ENCODE results near the gene CAT. TPM values are rescaled to one million over a fixed set of nuclear protein-coding genes. Genes with fewer than 3 reads are reported as not detected.

The CAT gene
- total RNA-seq, 1 donor from 2014 or later: 108 TPM

GRCh38 chr11:34492806-34493414, 54.2 kb downstream of the CAT start:
- no peaks in the 10 kb centered on the region for H3K9me3 ChIP-seq
- H3K4me3 ChIP-seq: no peak overlapping the region
- intact Hi-C loops (cut with DNase I): no loop called here
- DNase-seq (ENCODE audit: extremely low spot score in 2 of 2): no peak
- H3K27me3 ChIP-seq: no peaks in the 10 kb centered on the region
- H3K36me3 ChIP-seq: no peaks in the 10 kb centered on the region
- no peaks in the 10 kb centered on the region for H3K4me1 ChIP-seq
- TF ChIP-seq POLR2A (IDR thresholded peaks at IDR 0.05) (no peak), CTCF (IDR thresholded peaks at IDR 0.05) (peak; percentile 41 to 66 (median 57))
- no peak overlapping the region for H3K27ac ChIP-seq

- intact Hi-C loops (cut with DNase I): no loop called here
- Histone ChIP-seq H3K27me3 (no peaks in the 10 kb centered on the region), H3K36me3 (no peaks in the 10 kb centered on the region), H3K9me3 (no peaks in the 10 kb centered on the region), H3K4me1 (no peaks in the 10 kb centered on the region), H3K4me3 (no peak overlapping the region), H3K27ac (no peak overlapping the region)
- DNase-seq (ENCODE audit: extremely low spot score in 2 of 2): no peak
- TF ChIP-seq POLR2AphosphoS5 (IDR thresholded peaks at IDR 0.05; ENCODE audit: insufficient read depth in 1 of 2, low read depth in 1 of 2) (no peak), CTCF (IDR thresholded peaks at IDR 0.05) (no peak), POLR2A (IDR thresholded peaks at IDR 0.05) (no peak)
Observed at GRCh38 chr11:34493468-34493867, 54.7 kb downstream of the CAT start.

- Histone ChIP-seq H3K9me3 (no peaks in the 10 kb centered on the region), H3K27me3 (no peaks in the 10 kb centered on the region), H3K36me3 (no peaks in the 10 kb centered on the region), H3K4me3 (no peak overlapping the region), H3K4me1 (no peaks in the 10 kb centered on the region), H3K27ac (no peak overlapping the region)
- TF ChIP-seq POLR2A (IDR thresholded peaks at IDR 0.05) (no peak), POLR2AphosphoS5 (IDR thresholded peaks at IDR 0.05; ENCODE audit: insufficient read depth in 1 of 2, low read depth in 1 of 2) (no peak), CTCF (IDR thresholded peaks at IDR 0.05) (no peak)
- no peak for DNase-seq (ENCODE audit: extremely low spot score in 2 of 2)
- intact Hi-C loops (cut with DNase I): no loop called here
Observed at GRCh38 chr11:34493926-34494595, 55.3 kb downstream of the CAT start.

GRCh38 chr11:34495239-34495723, 56.5 kb downstream of the CAT start:
- intact Hi-C loops (cut with DNase I): no loop called here
- Histone ChIP-seq H3K4me1 (no peaks in the 10 kb centered on the region), H3K4me3 (no peak overlapping the region), H3K9me3 (no peaks in the 10 kb centered on the region), H3K27me3 (no peaks in the 10 kb centered on the region), H3K36me3 (no peaks in the 10 kb centered on the region), H3K27ac (no peak overlapping the region)
- DNase-seq (ENCODE audit: extremely low spot score in 2 of 2): no peak
- no peak for TF ChIP-seq POLR2AphosphoS5 (IDR thresholded peaks at IDR 0.05; ENCODE audit: insufficient read depth in 1 of 2, low read depth in 1 of 2)
- no peak for TF ChIP-seq POLR2A (IDR thresholded peaks at IDR 0.05)
- no peak for TF ChIP-seq CTCF (IDR thresholded peaks at IDR 0.05)

- Histone ChIP-seq H3K4me3 (no peak overlapping the region), H3K36me3 (no peaks in the 10 kb centered on the region), H3K4me1 (no peaks in the 10 kb centered on the region), H3K27me3 (no peaks in the 10 kb centered on the region), H3K9me3 (no peaks in the 10 kb centered on the region), H3K27ac (no peak overlapping the region)
- intact Hi-C loops (cut with DNase I): no loop called here
- TF ChIP-seq POLR2AphosphoS5 (IDR thresholded peaks at IDR 0.05; ENCODE audit: insufficient read depth in 1 of 2, low read depth in 1 of 2) (no peak), POLR2A (IDR thresholded peaks at IDR 0.05) (no peak), CTCF (IDR thresholded peaks at IDR 0.05) (no peak)
- no peak for DNase-seq (ENCODE audit: extremely low spot score in 2 of 2)
Observed at GRCh38 chr11:34495724-34496377, 57.1 kb downstream of the CAT start.

All from vagina (tissue), 2 donors.